H9 (cell line): ENCODE results near the gene LYAR. TPM values are rescaled to one million over a fixed set of nuclear protein-coding genes. Genes with fewer than 3 reads are reported as not detected.
A peak's percentile ranks its signal among the peaks of the same experiment; 100 is the strongest.

Experiments used
- DNase-seq: peaks from one replicate; pipeline ENCODE4 v3.0.0-alpha.2; 2017
- H2AFZ ChIP-seq: one replicate; pipeline ENCODE4 v1.6.1; 2013; ENCODE audit warnings: mild to moderate bottlenecking, low read length, control low read depth, moderate library complexity
- H2AK5ac ChIP-seq: 2 replicates; pipeline ENCODE4 v1.6.1; 2013; ENCODE audit warnings: low read length, control low read depth, mixed read lengths; ENCODE audit not compliant: insufficient read length
- H2BK120ac ChIP-seq: one replicate; pipeline ENCODE4 v1.6.1; 2013; ENCODE audit warnings: low read depth, mild to moderate bottlenecking, low read length, control low read depth, inconsistent platforms; ENCODE audit not compliant: poor library complexity, severe bottlenecking
- H2BK12ac ChIP-seq: 2 replicates; pipeline ENCODE4 v1.6.1; 2013; ENCODE audit warnings: low read length, control low read depth, mixed read lengths, low read depth; ENCODE audit not compliant: insufficient read length
- H2BK15ac ChIP-seq: 2 replicates; pipeline ENCODE4 v1.6.1; 2013; ENCODE audit warnings: low read depth, low read length, control low read depth
- H2BK20ac ChIP-seq: one replicate; pipeline ENCODE4 v1.6.1; 2013; ENCODE audit warnings: low read depth, mild to moderate bottlenecking, low read length, control low read depth, inconsistent platforms; ENCODE audit not compliant: poor library complexity, severe bottlenecking
- H2BK5ac ChIP-seq: 2 replicates; pipeline ENCODE4 v1.6.1; 2013; ENCODE audit warnings: low read length, control low read depth, mixed read lengths; ENCODE audit not compliant: insufficient read length
- H3K14ac ChIP-seq: 2 replicates; pipeline ENCODE4 v1.6.1; 2013; ENCODE audit warnings: low read length, control low read depth; ENCODE audit not compliant: insufficient read depth
- H3K18ac ChIP-seq: 2 replicates; pipeline ENCODE4 v1.6.1; 2013; ENCODE audit warnings: low read depth, mild to moderate bottlenecking, mixed read lengths, low read length, control low read depth; ENCODE audit not compliant: insufficient read length
- H3K23ac ChIP-seq: 2 replicates; pipeline ENCODE4 v1.6.1; 2013; ENCODE audit warnings: low read length, control low read depth, mixed read lengths, low read depth; ENCODE audit not compliant: insufficient read length
- H3K23me2 ChIP-seq: 2 replicates; pipeline ENCODE4 v1.6.1; 2013; ENCODE audit warnings: low read depth, mild to moderate bottlenecking, mixed read lengths, low read length, control low read depth; ENCODE audit not compliant: insufficient read length, poor library complexity, severe bottlenecking
- H3K27ac ChIP-seq: 2 replicates; pipeline ENCODE4 v1.5.1; 2013; ENCODE audit warnings: low read length, control low read depth, mixed read lengths, low read depth; ENCODE audit not compliant: insufficient read length
- H3K27me3 ChIP-seq: 2 replicates; pipeline ENCODE4 v1.6.1; 2013; ENCODE audit warnings: low read length, control low read depth, inconsistent platforms; ENCODE audit not compliant: insufficient read depth
- H3K4ac ChIP-seq: 2 replicates; pipeline ENCODE4 v1.6.1; 2013; ENCODE audit warnings: low read depth, mild to moderate bottlenecking, control low read depth, inconsistent platforms, low read length, moderate library complexity
- H3K4me1 ChIP-seq: 2 replicates; pipeline ENCODE4 v1.6.1; 2013; ENCODE audit warnings: low read length, control low read depth, inconsistent platforms; ENCODE audit not compliant: insufficient read depth
- H3K4me2 ChIP-seq: 2 replicates; pipeline ENCODE4 v1.6.1; 2013; ENCODE audit warnings: low read length, control low read depth, mixed read lengths; ENCODE audit not compliant: insufficient read length, insufficient read depth
- H3K56ac ChIP-seq: 2 replicates; pipeline ENCODE4 v1.6.1; 2013; ENCODE audit warnings: low read depth, mild to moderate bottlenecking, mixed read lengths, low read length, control low read depth; ENCODE audit not compliant: insufficient read length
- H3K79me1 ChIP-seq: 2 replicates; pipeline ENCODE4 v1.6.1; 2013; ENCODE audit warnings: low read depth, mild to moderate bottlenecking, moderate library complexity, low read length, control low read depth, inconsistent platforms; ENCODE audit not compliant: insufficient read depth, poor library complexity, severe bottlenecking
- H3K79me2 ChIP-seq: 2 replicates; pipeline ENCODE4 v1.6.1; 2013; ENCODE audit warnings: low read length, control low read depth, inconsistent platforms; ENCODE audit not compliant: insufficient read depth
- H3K9ac ChIP-seq: 2 replicates; pipeline ENCODE4 v1.6.1; 2013; ENCODE audit warnings: low read length, control low read depth, mixed read lengths; ENCODE audit not compliant: insufficient read length; ENCODE audit errors: extremely low read depth
- H3K9me3 ChIP-seq: one replicate; pipeline ENCODE4 v1.6.1; 2013; ENCODE audit warnings: low read depth, low read length, inconsistent platforms; ENCODE audit not compliant: control insufficient read depth
- H3T11ph ChIP-seq: one replicate; pipeline ENCODE4 v1.6.1; 2013; ENCODE audit warnings: mild to moderate bottlenecking, low read length, control low read depth, inconsistent platforms
- H4K20me1 ChIP-seq: one replicate; pipeline ENCODE4 v1.6.1; 2013; ENCODE audit not compliant: control insufficient read depth, insufficient read length, insufficient read depth
- H4K5ac ChIP-seq: 2 replicates; pipeline ENCODE4 v1.6.1; 2013; ENCODE audit warnings: low read depth, mild to moderate bottlenecking, mixed read lengths, low read length, control low read depth; ENCODE audit not compliant: insufficient read length
- H4K8ac ChIP-seq: replicated peaks from 2 replicates; pipeline ENCODE4 v1.6.1; 2013; ENCODE audit warnings: low read length, control low read depth, mixed read lengths, low read depth; ENCODE audit not compliant: insufficient read length
- H4K91ac ChIP-seq: 2 replicates; pipeline ENCODE4 v1.6.1; 2013; ENCODE audit warnings: low read depth, mild to moderate bottlenecking, moderate library complexity, mixed read lengths, low read length, control low read depth; ENCODE audit not compliant: insufficient read length
- H3K27ac Mint-ChIP-seq, 3 experiments: 2 replicates in 2 of 3; 3 replicates in 1 of 3; pipeline ENCODE4 v1.8.0; 2020 to 2021; ENCODE audit warnings: mixed read lengths in 3 of 3, mild to moderate bottlenecking in 1 of 3, moderate library complexity in 1 of 3
- H3K27me3 Mint-ChIP-seq: 2 replicates; pipeline ENCODE4 v1.8.0; 2021; ENCODE audit warnings: low read depth, mild to moderate bottlenecking, moderate library complexity, mixed read lengths
- H3K36me3 Mint-ChIP-seq, 3 experiments: 2 replicates in 2 of 3; 3 replicates in 1 of 3; pipeline ENCODE4 v1.8.0; 2020 to 2021; ENCODE audit warnings: low read depth in 3 of 3, mixed read lengths in 3 of 3; ENCODE audit not compliant: insufficient read depth in 1 of 3
- H3K4me1 Mint-ChIP-seq, 2 experiments: 2 replicates each; pipeline ENCODE4 v1.8.0; 2020; ENCODE audit warnings: mixed read lengths in 2 of 2
- H3K4me3 Mint-ChIP-seq, 2 experiments: 2 replicates in 1 of 2; 3 replicates in 1 of 2; pipeline ENCODE4 v1.8.0; 2020 to 2021; ENCODE audit warnings: mild to moderate bottlenecking in 2 of 2, mixed read lengths in 2 of 2, moderate library complexity in 1 of 2
- H3K9me3 Mint-ChIP-seq, 2 experiments: 2 replicates in 1 of 2; 3 replicates in 1 of 2; pipeline ENCODE4 v1.8.0; 2020; ENCODE audit warnings: mild to moderate bottlenecking in 2 of 2, mixed read lengths in 2 of 2, moderate library complexity in 1 of 2
- WGBS: extraction: QIAGEN DNeasy Blood & Tissue Kit; methylation state at CpG from one replicate; pipeline ENCODE4 v1.1.7; 2013; ENCODE audit warnings: missing lambda C conversion rate, low lambda C conversion rate, mixed read lengths; ENCODE audit not compliant: insufficient read length; ENCODE audit errors: extremely low coverage; 5-methylcytosine and 5-hydroxymethylcytosine counted together
- total RNA-seq: library from RNA; stranded (reverse); gene quantifications from 2 replicates; pipeline ENCODE4 v1.2.1, GENCODE V29; 2021
- TF ChIP-seq, protein P1 (sequence below): fragments of 200-600 bp; sonication (generic); conservative IDR thresholded peaks from 3 replicates; pipeline ENCODE4 v1.8.0; 2021; ENCODE audit warnings: antibody characterized with exemption, mild to moderate bottlenecking

Gene LYAR
- total RNA-seq, 1 experiment from 2014 or later, result 50.9 TPM

DNA sequence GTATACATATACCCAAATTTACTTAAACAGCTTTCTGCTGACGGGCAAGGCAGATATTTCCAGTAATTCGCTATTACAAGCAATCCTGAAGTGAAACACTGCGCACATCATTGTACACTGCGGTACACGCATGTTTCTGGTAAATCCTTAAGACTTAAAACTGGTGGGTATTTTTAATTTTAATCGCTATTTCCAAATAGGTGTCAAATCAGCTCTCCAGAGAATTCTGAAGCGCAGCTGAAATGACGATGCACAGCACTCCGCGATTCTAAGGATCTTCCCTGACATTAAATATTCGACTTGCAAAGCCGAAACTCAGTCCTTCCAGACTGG is 42.3 kb downstream of the LYAR start:
- H3K36me3 Mint-ChIP-seq, result peaks cover 17 to 30% (median 29%) of the 10 kb centered on the region in 3 experiments; a peak in 6 of 7 replicates
- peak overlapping the region; percentile 98 for H3K4me2 ChIP-seq
- H2AK5ac ChIP-seq, result no peak overlapping the region
- TF ChIP-seq, protein P1, sequence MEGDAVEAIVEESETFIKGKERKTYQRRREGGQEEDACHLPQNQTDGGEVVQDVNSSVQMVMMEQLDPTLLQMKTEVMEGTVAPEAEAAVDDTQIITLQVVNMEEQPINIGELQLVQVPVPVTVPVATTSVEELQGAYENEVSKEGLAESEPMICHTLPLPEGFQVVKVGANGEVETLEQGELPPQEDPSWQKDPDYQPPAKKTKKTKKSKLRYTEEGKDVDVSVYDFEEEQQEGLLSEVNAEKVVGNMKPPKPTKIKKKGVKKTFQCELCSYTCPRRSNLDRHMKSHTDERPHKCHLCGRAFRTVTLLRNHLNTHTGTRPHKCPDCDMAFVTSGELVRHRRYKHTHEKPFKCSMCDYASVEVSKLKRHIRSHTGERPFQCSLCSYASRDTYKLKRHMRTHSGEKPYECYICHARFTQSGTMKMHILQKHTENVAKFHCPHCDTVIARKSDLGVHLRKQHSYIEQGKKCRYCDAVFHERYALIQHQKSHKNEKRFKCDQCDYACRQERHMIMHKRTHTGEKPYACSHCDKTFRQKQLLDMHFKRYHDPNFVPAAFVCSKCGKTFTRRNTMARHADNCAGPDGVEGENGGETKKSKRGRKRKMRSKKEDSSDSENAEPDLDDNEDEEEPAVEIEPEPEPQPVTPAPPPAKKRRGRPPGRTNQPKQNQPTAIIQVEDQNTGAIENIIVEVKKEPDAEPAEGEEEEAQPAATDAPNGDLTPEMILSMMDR, result no peak
- no peaks in the 10 kb centered on the region for H3K4me1 ChIP-seq
- WGBS, result no CpG with 5 or more reads among the region's 12 CpGs
- no peak for DNase-seq
- H2BK20ac ChIP-seq, result no peak overlapping the region
- no peak overlapping the region for H3T11ph ChIP-seq
- peak overlapping the region; percentile 94 for H3K14ac ChIP-seq
- H3K9me3 Mint-ChIP-seq, result no peaks in the 10 kb centered on the region
- H3K27me3 Mint-ChIP-seq, result peaks cover 9% of the 10 kb centered on the region
- H3K9ac ChIP-seq, result peak overlapping the region; percentile 85
- peak overlapping the region in 2 of 3 experiments; percentile 32 to 99; a peak in 5 of 7 replicates for H3K27ac Mint-ChIP-seq
- H2AFZ ChIP-seq, result no peak overlapping the region
- H3K56ac ChIP-seq, result no peak overlapping the region
- no peak overlapping the region for H3K23ac ChIP-seq
- H3K79me1 ChIP-seq, result peaks cover 2% of the 10 kb centered on the region
- no peak overlapping the region for H4K8ac ChIP-seq
- no peaks in the 10 kb centered on the region for H3K9me3 ChIP-seq
- peak overlapping the region; percentile 91 to 93 for H3K4me3 Mint-ChIP-seq
- H3K4me1 Mint-ChIP-seq, result peaks cover 14 to 15% of the 10 kb centered on the region in 2 experiments
- H3K4ac ChIP-seq, result no peak overlapping the region
- no peak overlapping the region for H2BK15ac ChIP-seq
- no peaks in the 10 kb centered on the region for H4K20me1 ChIP-seq
- no peak overlapping the region for H2BK5ac ChIP-seq
- H4K5ac ChIP-seq, result no peak overlapping the region
- H3K27me3 ChIP-seq, result peaks cover 3% of the 10 kb centered on the region; the same call in 1 of the 2 replicates
- peaks cover 11% of the 10 kb centered on the region for H3K23me2 ChIP-seq
- H3K27ac ChIP-seq, result no peak overlapping the region
- no peak overlapping the region for H4K91ac ChIP-seq
- H2BK120ac ChIP-seq, result no peak overlapping the region
- no peaks in the 10 kb centered on the region for H3K79me2 ChIP-seq
- H3K18ac ChIP-seq, result peak overlapping the region; percentile 95
- H2BK12ac ChIP-seq, result no peak overlapping the region
